ENCODE data around the gene IL2RA. TPM values are rescaled to one million over a fixed set of nuclear protein-coding genes. Genes with fewer than 3 reads are reported as not detected.
"Not testable (repeated sequence)": the region's sequence is repeated elsewhere in the genome, so short reads cannot be mapped to it uniquely, and the experiment has no call there.

IL2RA gene
- total RNA-seq, 1 experiment from 2014 or later, result not detected

- Histone ChIP-seq H3T11ph (ENCODE audit: low read length) (no peak overlapping the region), H4K20me1 (ENCODE audit: control insufficient read depth, insufficient read depth, insufficient read length) (no peaks in the 10 kb centered on the region), H3K79me1 (ENCODE audit: insufficient read depth, low read depth, low read length, poor library complexity, severe bottlenecking) (no peaks in the 10 kb centered on the region), H2BK12ac (ENCODE audit: insufficient read length, low read depth, low read length) (no peak overlapping the region), H3K18ac (ENCODE audit: insufficient read length, low read depth, low read length) (no peak overlapping the region), H3K4me2 (ENCODE audit: insufficient read depth, insufficient read length, low read length) (no peak overlapping the region), H3K27me3 (ENCODE audit: insufficient read depth, low read length) (no peaks in the 10 kb centered on the region), H2AFZ (ENCODE audit: low read length) (no peak overlapping the region), H3K23ac (ENCODE audit: insufficient read length, low read depth, low read length) (no peak overlapping the region), H4K91ac (ENCODE audit: insufficient read length, low read depth, low read length) (no peak overlapping the region), H2BK20ac (ENCODE audit: low read depth, low read length, poor library complexity, severe bottlenecking) (no peak overlapping the region), H2BK5ac (ENCODE audit: insufficient read length, low read length) (no peak overlapping the region), H3K9me3 (ENCODE audit: control insufficient read depth, low read depth, low read length) (no peaks in the 10 kb centered on the region), H2AK5ac (ENCODE audit: insufficient read length, low read length) (no peak overlapping the region), H4K5ac (ENCODE audit: insufficient read length, low read depth, low read length) (no peak overlapping the region), H3K79me2 (ENCODE audit: insufficient read depth, low read length) (no peaks in the 10 kb centered on the region), H3K56ac (ENCODE audit: insufficient read length, low read depth, low read length) (no peak overlapping the region), H3K4ac (ENCODE audit: low read depth, low read length) (no peak overlapping the region), H2BK15ac (ENCODE audit: low read depth, low read length) (no peak overlapping the region), H4K8ac (replicated peaks; ENCODE audit: insufficient read length, low read depth, low read length) (no peak overlapping the region), H3K27ac (ENCODE audit: insufficient read length, low read depth, low read length) (no peak overlapping the region), H3K9ac (ENCODE audit: extremely low read depth, insufficient read length, low read length) (no peak overlapping the region), H2BK120ac (ENCODE audit: low read depth, low read length, poor library complexity, severe bottlenecking) (no peak overlapping the region), H3K14ac (ENCODE audit: insufficient read depth, low read length) (no peak overlapping the region), H3K4me1 (ENCODE audit: insufficient read depth, low read length) (no peaks in the 10 kb centered on the region), H3K23me2 (ENCODE audit: insufficient read length, low read depth, low read length, poor library complexity, severe bottlenecking) (no peaks in the 10 kb centered on the region)
- no CpG with 5 or more reads among the region's 7 CpGs for WGBS (ENCODE audit: extremely low coverage, insufficient read length, low lambda C conversion rate)
- peak; percentile 9 for DNase-seq
- no peaks in the 10 kb centered on the region; a peak in 1 of 5 replicates for H3K9me3 Mint-ChIP-seq
- H3K36me3 Mint-ChIP-seq (ENCODE audit: insufficient read depth in 1 of 3, low read depth in 3 of 3), result no peaks in the 10 kb centered on the region
- peaks cover 14% of the 10 kb centered on the region for H3K27me3 Mint-ChIP-seq (ENCODE audit: low read depth)
- no peak overlapping the region for H3K4me3 Mint-ChIP-seq
- TF ChIP-seq, protein P1, sequence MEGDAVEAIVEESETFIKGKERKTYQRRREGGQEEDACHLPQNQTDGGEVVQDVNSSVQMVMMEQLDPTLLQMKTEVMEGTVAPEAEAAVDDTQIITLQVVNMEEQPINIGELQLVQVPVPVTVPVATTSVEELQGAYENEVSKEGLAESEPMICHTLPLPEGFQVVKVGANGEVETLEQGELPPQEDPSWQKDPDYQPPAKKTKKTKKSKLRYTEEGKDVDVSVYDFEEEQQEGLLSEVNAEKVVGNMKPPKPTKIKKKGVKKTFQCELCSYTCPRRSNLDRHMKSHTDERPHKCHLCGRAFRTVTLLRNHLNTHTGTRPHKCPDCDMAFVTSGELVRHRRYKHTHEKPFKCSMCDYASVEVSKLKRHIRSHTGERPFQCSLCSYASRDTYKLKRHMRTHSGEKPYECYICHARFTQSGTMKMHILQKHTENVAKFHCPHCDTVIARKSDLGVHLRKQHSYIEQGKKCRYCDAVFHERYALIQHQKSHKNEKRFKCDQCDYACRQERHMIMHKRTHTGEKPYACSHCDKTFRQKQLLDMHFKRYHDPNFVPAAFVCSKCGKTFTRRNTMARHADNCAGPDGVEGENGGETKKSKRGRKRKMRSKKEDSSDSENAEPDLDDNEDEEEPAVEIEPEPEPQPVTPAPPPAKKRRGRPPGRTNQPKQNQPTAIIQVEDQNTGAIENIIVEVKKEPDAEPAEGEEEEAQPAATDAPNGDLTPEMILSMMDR (conservative IDR thresholded peaks at IDR 0.05), result no peak
- H3K4me1 Mint-ChIP-seq, result peaks cover 0 to 4% of the 10 kb centered on the region in 2 experiments; a peak in 1 of 4 replicates
- H3K27ac Mint-ChIP-seq, result no peak overlapping the region
These were observed 18.1 kb downstream of the IL2RA start for GRCh38 chr10:6044060-6044459.

GRCh38 chr10:6043377-6043776 is 18.8 kb downstream of the IL2RA start:
- not testable (repeated sequence) for H3K36me3 Mint-ChIP-seq (ENCODE audit: insufficient read depth in 1 of 3, low read depth in 3 of 3); H3K4me2 ChIP-seq (ENCODE audit: insufficient read depth, insufficient read length, low read length); H2AK5ac ChIP-seq (ENCODE audit: insufficient read length, low read length); H3K56ac ChIP-seq (ENCODE audit: insufficient read length, low read depth, low read length); H4K20me1 ChIP-seq (ENCODE audit: control insufficient read depth, insufficient read depth, insufficient read length); H3K4ac ChIP-seq (ENCODE audit: low read depth, low read length); H3K27me3 ChIP-seq (ENCODE audit: insufficient read depth, low read length); H4K91ac ChIP-seq (ENCODE audit: insufficient read length, low read depth, low read length); H4K8ac ChIP-seq (replicated peaks; ENCODE audit: insufficient read length, low read depth, low read length); H3K18ac ChIP-seq (ENCODE audit: insufficient read length, low read depth, low read length); H3K9ac ChIP-seq (ENCODE audit: extremely low read depth, insufficient read length, low read length); H2BK12ac ChIP-seq (ENCODE audit: insufficient read length, low read depth, low read length); H4K5ac ChIP-seq (ENCODE audit: insufficient read length, low read depth, low read length); H2BK5ac ChIP-seq (ENCODE audit: insufficient read length, low read length); H3K9me3 ChIP-seq (ENCODE audit: control insufficient read depth, low read depth, low read length); DNase-seq; H3K23ac ChIP-seq (ENCODE audit: insufficient read length, low read depth, low read length); H3K14ac ChIP-seq (ENCODE audit: insufficient read depth, low read length); H3K9me3 Mint-ChIP-seq; H3K4me1 Mint-ChIP-seq; H2BK20ac ChIP-seq (ENCODE audit: low read depth, low read length, poor library complexity, severe bottlenecking); H3K4me1 ChIP-seq (ENCODE audit: insufficient read depth, low read length); H2AFZ ChIP-seq (ENCODE audit: low read length); H3K23me2 ChIP-seq (ENCODE audit: insufficient read length, low read depth, low read length, poor library complexity, severe bottlenecking); H3K27ac ChIP-seq (ENCODE audit: insufficient read length, low read depth, low read length); H3K79me2 ChIP-seq (ENCODE audit: insufficient read depth, low read length); H3T11ph ChIP-seq (ENCODE audit: low read length); H2BK15ac ChIP-seq (ENCODE audit: low read depth, low read length); H3K27ac Mint-ChIP-seq; H3K4me3 Mint-ChIP-seq; H2BK120ac ChIP-seq (ENCODE audit: low read depth, low read length, poor library complexity, severe bottlenecking); H3K79me1 ChIP-seq (ENCODE audit: insufficient read depth, low read depth, low read length, poor library complexity, severe bottlenecking)
- WGBS (ENCODE audit: extremely low coverage, insufficient read length, low lambda C conversion rate), result no CpG with 5 or more reads among the region's 6 CpGs
- peaks cover 10% of the 10 kb centered on the region for H3K27me3 Mint-ChIP-seq (ENCODE audit: low read depth)

Data from H9 (cell line).